ENCODE results near the gene ABHD4.

Gene ABHD4

GRCh38 chr14:22658946-22659345 lies 60.8 kb downstream of the ABHD4 start:
- H3K4me3 ChIP-seq (replicated peaks; ENCODE audit: low read depth, low read length): no peak overlapping the region
- DNase-seq (ENCODE audit: extremely low read depth, low read depth): no peak
- no peak for TF ChIP-seq CTCF (IDR thresholded peaks at IDR 0.05; ENCODE audit: low read depth, low read length, missing control alignments)

GRCh38 chr14:22660654-22661053 lies 62.6 kb downstream of the ABHD4 start:
- DNase-seq (ENCODE audit: extremely low read depth, low read depth): no peak
- no peak for TF ChIP-seq CTCF (IDR thresholded peaks at IDR 0.05; ENCODE audit: low read depth, low read length, missing control alignments)
- no peak overlapping the region for H3K4me3 ChIP-seq (replicated peaks; ENCODE audit: low read depth, low read length)

Measured in HFF-Myc (cell line).